ENCODE data around the gene NAV2.

DNA sequence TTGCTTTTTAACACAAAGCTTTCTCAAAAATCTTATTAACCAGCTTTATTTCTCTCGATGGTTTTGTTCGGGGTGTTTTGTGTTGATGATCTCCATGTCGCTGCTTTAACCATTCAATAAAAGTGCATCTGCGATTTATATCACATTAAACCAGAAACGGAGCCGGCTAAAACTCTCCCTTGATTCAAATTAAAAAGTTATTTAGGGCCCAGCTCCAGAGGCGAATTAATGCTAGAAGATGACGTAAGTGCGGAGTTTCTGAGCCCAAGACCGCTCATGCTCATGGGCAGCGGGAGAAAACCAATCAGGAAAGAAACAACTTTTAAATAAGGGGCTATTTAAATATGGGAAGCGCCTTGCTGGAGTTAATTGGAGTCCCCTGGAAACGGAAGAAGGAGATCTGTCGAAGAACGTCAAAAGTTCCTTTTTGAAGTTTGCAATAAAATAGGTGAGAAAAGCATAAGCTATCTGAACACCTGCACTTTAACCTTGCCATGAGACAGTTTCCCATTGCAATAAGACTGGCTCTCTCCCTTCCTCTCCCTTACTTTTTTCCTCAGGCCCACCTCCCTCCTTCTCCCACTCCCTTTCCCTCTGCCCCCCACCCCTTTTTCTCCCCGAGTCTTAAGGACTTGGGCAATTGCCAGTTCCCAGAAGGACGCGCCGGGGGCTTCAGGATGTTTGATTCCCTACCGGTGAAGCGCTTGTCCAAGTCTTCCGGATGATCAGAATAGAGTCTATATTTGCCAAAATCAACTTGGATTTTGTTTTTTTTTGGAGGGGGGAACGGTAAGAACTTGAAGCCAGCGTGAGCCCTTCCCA lies 449.5 kb downstream of the NAV2 start:
- TF ChIP-seq EZH2phosphoT487 (IDR thresholded peaks at IDR 0.05; ENCODE audit: low read length), result no peak
- TF ChIP-seq, protein P1, sequence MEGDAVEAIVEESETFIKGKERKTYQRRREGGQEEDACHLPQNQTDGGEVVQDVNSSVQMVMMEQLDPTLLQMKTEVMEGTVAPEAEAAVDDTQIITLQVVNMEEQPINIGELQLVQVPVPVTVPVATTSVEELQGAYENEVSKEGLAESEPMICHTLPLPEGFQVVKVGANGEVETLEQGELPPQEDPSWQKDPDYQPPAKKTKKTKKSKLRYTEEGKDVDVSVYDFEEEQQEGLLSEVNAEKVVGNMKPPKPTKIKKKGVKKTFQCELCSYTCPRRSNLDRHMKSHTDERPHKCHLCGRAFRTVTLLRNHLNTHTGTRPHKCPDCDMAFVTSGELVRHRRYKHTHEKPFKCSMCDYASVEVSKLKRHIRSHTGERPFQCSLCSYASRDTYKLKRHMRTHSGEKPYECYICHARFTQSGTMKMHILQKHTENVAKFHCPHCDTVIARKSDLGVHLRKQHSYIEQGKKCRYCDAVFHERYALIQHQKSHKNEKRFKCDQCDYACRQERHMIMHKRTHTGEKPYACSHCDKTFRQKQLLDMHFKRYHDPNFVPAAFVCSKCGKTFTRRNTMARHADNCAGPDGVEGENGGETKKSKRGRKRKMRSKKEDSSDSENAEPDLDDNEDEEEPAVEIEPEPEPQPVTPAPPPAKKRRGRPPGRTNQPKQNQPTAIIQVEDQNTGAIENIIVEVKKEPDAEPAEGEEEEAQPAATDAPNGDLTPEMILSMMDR (IDR thresholded peaks at IDR 0.05; ENCODE audit: low read length), result no peak
- TF ChIP-seq EZH2 (optimal IDR thresholded peaks at IDR 0.05; ENCODE audit: low read depth, low read length), result no peak
